ENCODE data around the gene CDCA4.

CDCA4 gene

DNA sequence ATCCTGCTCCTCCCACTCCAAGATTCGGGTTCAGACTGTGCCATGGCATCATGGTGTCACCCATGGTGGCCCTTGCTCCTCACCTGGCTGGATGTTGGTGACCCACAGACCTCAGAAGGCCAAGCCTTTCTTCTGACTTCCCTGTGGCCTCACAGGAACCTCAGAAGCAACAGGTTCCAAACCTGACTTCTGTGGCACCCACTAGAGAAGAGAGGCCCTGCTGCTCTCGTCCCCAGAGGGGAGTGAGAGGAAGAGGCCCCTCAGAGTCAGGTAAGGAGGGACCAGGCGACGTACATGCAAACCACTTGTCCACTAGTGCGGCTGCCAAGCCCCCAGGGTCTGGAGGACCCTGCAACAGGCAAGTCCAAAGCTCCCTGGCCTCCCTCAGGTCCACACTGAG, 24.9 kb downstream of the CDCA4 start:
- TF ChIP-seq, protein P1, sequence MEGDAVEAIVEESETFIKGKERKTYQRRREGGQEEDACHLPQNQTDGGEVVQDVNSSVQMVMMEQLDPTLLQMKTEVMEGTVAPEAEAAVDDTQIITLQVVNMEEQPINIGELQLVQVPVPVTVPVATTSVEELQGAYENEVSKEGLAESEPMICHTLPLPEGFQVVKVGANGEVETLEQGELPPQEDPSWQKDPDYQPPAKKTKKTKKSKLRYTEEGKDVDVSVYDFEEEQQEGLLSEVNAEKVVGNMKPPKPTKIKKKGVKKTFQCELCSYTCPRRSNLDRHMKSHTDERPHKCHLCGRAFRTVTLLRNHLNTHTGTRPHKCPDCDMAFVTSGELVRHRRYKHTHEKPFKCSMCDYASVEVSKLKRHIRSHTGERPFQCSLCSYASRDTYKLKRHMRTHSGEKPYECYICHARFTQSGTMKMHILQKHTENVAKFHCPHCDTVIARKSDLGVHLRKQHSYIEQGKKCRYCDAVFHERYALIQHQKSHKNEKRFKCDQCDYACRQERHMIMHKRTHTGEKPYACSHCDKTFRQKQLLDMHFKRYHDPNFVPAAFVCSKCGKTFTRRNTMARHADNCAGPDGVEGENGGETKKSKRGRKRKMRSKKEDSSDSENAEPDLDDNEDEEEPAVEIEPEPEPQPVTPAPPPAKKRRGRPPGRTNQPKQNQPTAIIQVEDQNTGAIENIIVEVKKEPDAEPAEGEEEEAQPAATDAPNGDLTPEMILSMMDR (conservative IDR thresholded peaks at IDR 0.05): no peak
- no peak overlapping the region for H3K27ac ChIP-seq

DNA sequence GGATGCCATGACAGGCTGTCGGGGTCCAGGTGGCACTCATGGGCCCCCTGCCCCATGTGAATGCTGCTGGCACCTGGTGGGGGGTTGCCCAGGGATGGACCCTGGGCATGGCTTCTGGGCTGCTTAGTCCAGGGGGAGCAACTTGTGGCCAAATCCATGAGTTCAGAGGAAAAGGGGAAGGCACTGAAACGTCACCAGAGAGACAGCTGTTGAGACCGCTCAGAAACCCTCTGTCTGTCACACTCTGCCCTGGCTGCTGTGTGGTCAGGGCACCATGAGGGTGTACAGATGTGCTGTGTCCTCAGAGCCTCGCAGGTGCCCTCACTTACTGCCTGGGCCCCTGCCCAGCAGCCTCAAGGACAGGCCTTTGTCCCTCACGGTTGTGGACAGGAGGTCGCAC, 25.9 kb downstream of the CDCA4 start:
- TF ChIP-seq, protein P1 (conservative IDR thresholded peaks at IDR 0.05): no peak
- H3K27ac ChIP-seq: no peak overlapping the region

DNA sequence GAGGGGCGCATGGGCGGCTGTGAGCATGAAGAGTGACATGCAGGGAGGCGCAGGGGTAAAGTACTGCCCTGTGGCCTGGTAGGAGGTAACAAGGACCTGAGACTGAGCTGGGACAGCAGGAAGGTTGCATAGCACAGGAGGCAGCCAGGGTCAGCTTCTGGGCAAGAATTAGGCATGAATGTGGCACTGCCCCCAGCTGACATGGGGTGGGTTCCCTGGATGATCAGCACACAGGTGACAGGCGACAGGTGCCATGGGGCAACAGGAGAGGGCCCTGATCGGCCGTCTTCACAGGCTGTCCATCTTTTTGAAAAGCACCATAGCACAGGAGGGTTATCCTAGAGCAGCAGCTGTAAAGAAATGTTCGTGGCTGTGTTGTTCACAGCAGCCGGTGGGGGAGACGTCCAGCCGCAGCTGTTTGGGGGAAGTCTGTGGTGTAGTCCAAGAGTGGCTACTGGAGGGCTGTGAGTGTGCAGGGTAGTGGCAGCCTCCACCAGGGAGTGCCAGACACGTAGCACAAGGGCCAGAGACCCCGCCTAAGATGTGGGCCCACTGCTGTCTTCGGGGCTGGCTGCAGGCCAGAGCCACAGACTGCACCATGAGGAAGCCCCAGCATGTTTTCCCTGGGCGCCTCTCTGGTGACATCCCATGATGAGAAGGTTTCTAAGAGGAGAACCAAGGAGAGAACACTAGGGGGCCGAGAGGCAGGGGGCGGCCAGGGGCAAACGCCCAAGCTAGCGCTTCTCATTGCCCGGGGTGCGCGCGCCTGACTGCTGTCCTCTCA, 26.9 kb downstream of the CDCA4 start:
- TF ChIP-seq, protein P1 (conservative IDR thresholded peaks at IDR 0.05): no peak
- no peak overlapping the region for H3K27ac ChIP-seq

DNA sequence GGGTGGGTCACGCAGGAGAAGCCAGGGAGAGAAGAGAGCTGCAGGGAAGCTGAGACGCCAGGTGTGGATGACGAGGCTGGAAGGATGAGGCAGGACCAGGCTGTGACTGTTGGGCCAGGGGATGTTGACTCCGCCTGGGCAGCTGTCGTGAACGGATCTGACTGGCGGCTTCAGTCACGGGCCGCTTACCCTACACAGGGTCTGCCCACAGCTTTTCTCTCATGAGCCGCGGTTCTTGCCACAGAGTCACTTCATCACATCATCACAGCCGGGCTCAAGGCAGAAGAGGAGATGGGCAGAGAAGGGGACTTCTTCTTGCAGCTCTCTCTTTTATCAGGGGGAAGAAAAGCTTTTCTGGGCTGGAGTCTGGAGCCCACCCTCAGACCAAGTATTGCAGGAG, 27.6 kb downstream of the CDCA4 start:
- TF ChIP-seq, protein P1 (conservative IDR thresholded peaks at IDR 0.05): no peak
- no peak overlapping the region for H3K27ac ChIP-seq

DNA sequence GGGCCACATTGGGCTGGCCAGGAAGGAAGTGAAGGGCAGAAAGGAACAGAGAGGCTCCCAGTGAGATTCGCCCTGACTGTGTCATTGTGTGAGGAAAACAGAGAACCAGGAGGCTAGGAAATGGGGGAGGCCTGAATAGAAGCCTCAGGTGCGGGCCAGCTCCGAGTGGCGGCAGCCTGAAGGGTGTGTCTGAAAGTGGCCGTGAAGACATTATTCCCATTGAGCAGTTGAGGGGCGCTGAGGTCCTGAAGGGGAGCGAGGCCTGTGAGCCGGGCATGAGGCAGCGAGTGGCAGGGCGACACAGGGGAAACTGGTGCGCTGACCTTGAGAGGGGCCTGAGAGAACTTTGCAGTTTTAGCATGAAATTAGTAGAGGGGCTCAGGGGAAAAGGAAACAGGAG, 28.4 kb downstream of the CDCA4 start:
- no peak overlapping the region for H3K27ac ChIP-seq
- TF ChIP-seq, protein P1 (conservative IDR thresholded peaks at IDR 0.05): no peak

DNA sequence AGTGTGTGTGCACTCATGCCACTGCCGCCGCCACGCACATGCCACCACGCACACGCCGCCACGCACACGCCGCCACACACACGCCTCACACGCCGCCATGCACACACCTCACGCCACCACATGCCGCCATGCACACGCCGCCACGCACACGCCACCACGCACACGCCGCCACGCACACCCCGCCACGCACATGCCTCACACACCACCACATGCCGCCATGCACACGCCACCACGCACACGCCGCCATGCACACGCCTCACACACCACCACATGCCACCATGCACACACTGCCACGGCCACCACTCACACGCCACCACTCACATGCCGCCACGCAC, 29.0 kb downstream of the CDCA4 start:
- TF ChIP-seq, protein P1 (conservative IDR thresholded peaks at IDR 0.05): no peak
- H3K27ac ChIP-seq: no peak overlapping the region

DNA sequence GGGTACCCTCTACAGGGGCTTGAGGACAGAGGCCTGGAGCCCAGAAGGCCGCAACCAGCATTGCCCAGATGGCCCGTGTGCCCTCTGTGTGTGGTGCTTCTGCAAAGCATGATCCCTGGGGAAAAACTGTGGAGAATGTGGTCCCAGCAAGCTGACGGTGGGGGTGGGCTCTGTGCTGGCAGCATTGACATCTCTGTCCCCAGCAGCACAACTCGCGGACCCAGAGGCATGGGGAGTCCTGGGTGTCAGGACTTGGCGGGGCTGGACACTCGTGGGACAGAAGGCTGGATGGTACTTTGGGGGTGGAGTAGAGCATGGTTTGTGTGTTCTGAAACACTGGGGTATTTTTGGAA, 31.0 kb downstream of the CDCA4 start:
- TF ChIP-seq, protein P1 (conservative IDR thresholded peaks at IDR 0.05): no peak
- no peak overlapping the region for H3K27ac ChIP-seq

All from VCaP (cell line).